Loucy (cell line): Measurements from ENCODE around the gene APBA1.

Source experiments
- H2AFZ ChIP-seq: fragments of 200-600 bp; sonication (generic); 2 replicates; pipeline ENCODE4 v1.6.0; 2016; ENCODE audit warnings: antibody characterized with exemption, mild to moderate bottlenecking, low read length, moderate library complexity
- H3F3A ChIP-seq: fragments of 200-600 bp; 2 replicates; pipeline ENCODE4 v1.6.0; 2016; ENCODE audit warnings: antibody characterized with exemption, low read depth, mild to moderate bottlenecking
- H3K27me3 ChIP-seq: fragments of 200-600 bp; sonication (generic); 2 replicates; pipeline ENCODE4 v1.6.1; 2014; ENCODE audit warnings: low read length, mild to moderate bottlenecking; ENCODE audit not compliant: insufficient read depth, poor library complexity, severe bottlenecking
- H3K36me3 ChIP-seq: fragments of 200-600 bp; sonication (generic); 2 replicates; pipeline ENCODE4 v1.6.1; 2016; ENCODE audit warnings: low read length; ENCODE audit not compliant: insufficient read depth
- H3K4me1 ChIP-seq: fragments of 200-600 bp; sonication (generic); 2 replicates; pipeline ENCODE4 v1.5.1; 2014; ENCODE audit warnings: low read length, mild to moderate bottlenecking; ENCODE audit not compliant: insufficient read depth, poor library complexity, severe bottlenecking
- H3K4me2 ChIP-seq: fragments of 200-600 bp; sonication (generic); 2 replicates; pipeline ENCODE4 v1.6.0; 2014; ENCODE audit warnings: antibody characterized with exemption, low read length, low read depth, mild to moderate bottlenecking; ENCODE audit not compliant: poor library complexity, severe bottlenecking
- H3K4me3 ChIP-seq: fragments of 200-600 bp; sonication (generic); 2 replicates; pipeline ENCODE4 v1.5.1; 2014; ENCODE audit warnings: low read length, mild to moderate bottlenecking, mixed read lengths; ENCODE audit not compliant: poor library complexity, severe bottlenecking
- H3K79me2 ChIP-seq: fragments of 200-600 bp; sonication (generic); 2 replicates; pipeline ENCODE4 v1.6.1; 2014; ENCODE audit warnings: low read length; ENCODE audit not compliant: insufficient read depth
- H3K9ac ChIP-seq: fragments of 200-600 bp; sonication (generic); 2 replicates; pipeline ENCODE4 v1.6.0; 2014; ENCODE audit warnings: mild to moderate bottlenecking, low read depth, low read length, moderate library complexity; ENCODE audit not compliant: poor library complexity, severe bottlenecking
- H3K9me2 ChIP-seq: fragments of 200-600 bp; sonication (generic); replicated peaks from 2 replicates; pipeline ENCODE4 v1.6.1; 2016; ENCODE audit warnings: low read depth, low read length, mixed read lengths
- H3K9me3 ChIP-seq: fragments of 200-600 bp; sonication (generic); 2 replicates; pipeline ENCODE4 v1.6.1; 2014; ENCODE audit warnings: mild to moderate bottlenecking, antibody characterized with exemption, low read length, low read depth; ENCODE audit not compliant: insufficient read depth
- H4K20me1 ChIP-seq: fragments of 200-600 bp; sonication (generic); 2 replicates; pipeline ENCODE4 v1.6.0; 2014; ENCODE audit warnings: antibody characterized with exemption, low read length, mild to moderate bottlenecking; ENCODE audit not compliant: insufficient read depth, poor library complexity, severe bottlenecking
- CTCF ChIP-seq: fragments of 200-600 bp; sonication (generic); conservative IDR thresholded peaks from 2 replicates; pipeline ENCODE4 v1.5.1; 2014; ENCODE audit warnings: mild to moderate bottlenecking, antibody characterized with exemption, low read length
- EZH2phosphoT487 ChIP-seq: fragments of 200-600 bp; IDR thresholded peaks from 2 replicates; pipeline ENCODE4 v1.6.1; 2018; ENCODE audit warnings: antibody characterized with exemption, mild to moderate bottlenecking, moderate library complexity, borderline replicate concordance

Gene APBA1

GRCh38 chr9:69718218-69718617 is 46.0 kb upstream of the APBA1 start:
- Histone ChIP-seq H3K4me1 (no peaks in the 10 kb centered on the region), H3K27me3 (no peaks in the 10 kb centered on the region), H3K9me2 (no peaks in the 10 kb centered on the region), H4K20me1 (no peaks in the 10 kb centered on the region), H3F3A (no peaks in the 10 kb centered on the region), H2AFZ (no peak overlapping the region), H3K4me3 (no peak overlapping the region), H3K9ac (no peak overlapping the region), H3K36me3 (peaks cover 41% of the 10 kb centered on the region), H3K9me3 (no peaks in the 10 kb centered on the region), H3K79me2 (no peaks in the 10 kb centered on the region), H3K4me2 (no peak overlapping the region)
- no peak for TF ChIP-seq EZH2phosphoT487
- no peak for TF ChIP-seq CTCF

DNA sequence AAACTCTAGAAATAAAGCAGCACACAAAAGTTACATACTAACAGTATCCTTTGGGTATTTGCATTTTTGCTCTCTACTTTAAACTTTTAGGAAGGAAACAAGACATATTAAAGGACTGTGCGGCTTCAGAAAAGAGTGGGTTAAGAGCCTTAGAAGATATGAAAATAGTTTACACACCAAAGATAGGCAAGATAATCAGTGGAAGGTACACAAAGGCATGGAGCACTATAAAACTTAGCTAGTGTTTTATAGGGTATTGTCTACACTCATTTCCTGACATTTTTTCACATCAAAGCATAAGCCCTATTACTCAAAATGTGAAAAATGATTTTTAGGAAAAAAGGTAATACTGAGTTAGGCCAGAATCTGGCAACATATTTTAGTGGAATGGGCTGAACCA is 43.7 kb upstream of the APBA1 start:
- Histone ChIP-seq H2AFZ (no peak overlapping the region), H4K20me1 (no peaks in the 10 kb centered on the region), H3K4me1 (no peaks in the 10 kb centered on the region), H3F3A (no peaks in the 10 kb centered on the region), H3K27me3 (no peaks in the 10 kb centered on the region), H3K36me3 (peaks cover 22% of the 10 kb centered on the region), H3K4me3 (no peak overlapping the region), H3K9me3 (no peaks in the 10 kb centered on the region), H3K4me2 (no peak overlapping the region), H3K9ac (no peak overlapping the region), H3K9me2 (no peaks in the 10 kb centered on the region), H3K79me2 (no peaks in the 10 kb centered on the region)
- TF ChIP-seq CTCF (no peak), EZH2phosphoT487 (no peak)

GRCh38 chr9:69715096-69715495 is 42.9 kb upstream of the APBA1 start:
- no peak overlapping the region for H2AFZ ChIP-seq
- no peaks in the 10 kb centered on the region for H3K79me2 ChIP-seq
- H4K20me1 ChIP-seq = no peaks in the 10 kb centered on the region
- no peaks in the 10 kb centered on the region for H3K27me3 ChIP-seq
- no peak for TF ChIP-seq EZH2phosphoT487
- TF ChIP-seq CTCF = no peak
- no peaks in the 10 kb centered on the region for H3K4me1 ChIP-seq
- no peak overlapping the region for H3K9ac ChIP-seq
- H3K9me3 ChIP-seq = no peaks in the 10 kb centered on the region
- peaks cover 19% of the 10 kb centered on the region for H3K36me3 ChIP-seq
- no peak overlapping the region for H3K4me3 ChIP-seq
- H3K9me2 ChIP-seq = no peaks in the 10 kb centered on the region
- H3K4me2 ChIP-seq = no peak overlapping the region
- no peaks in the 10 kb centered on the region for H3F3A ChIP-seq
